GM18526 (cell line): Measurements from ENCODE around the gene DRG1.

Experiments
- POLR2A ChIP-seq: IDR thresholded peaks from 3 replicates; pipeline ENCODE4 v1.6.1; 2011; ENCODE audit not compliant: insufficient read length; ENCODE audit errors: extremely low read depth

DRG1 gene

DNA sequence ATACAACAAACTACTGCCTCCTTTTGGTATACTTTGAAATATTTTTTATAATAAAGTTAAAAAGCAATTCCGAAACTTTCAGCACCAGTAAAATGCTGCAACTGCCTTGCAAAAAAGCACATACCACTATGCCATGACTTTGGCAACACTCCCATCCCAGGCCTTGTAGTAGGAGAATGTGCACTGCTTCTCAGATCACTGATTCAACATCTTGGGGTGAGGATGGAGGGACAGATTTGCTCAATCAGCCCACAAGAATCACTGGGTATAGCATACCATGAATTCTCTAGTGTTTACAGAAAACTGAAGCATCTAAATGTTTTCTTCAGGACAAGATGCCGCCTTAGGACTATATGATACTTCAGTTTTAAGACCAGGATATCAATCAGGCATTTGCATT is 75.3 kb downstream of the DRG1 start:
- TF ChIP-seq POLR2A = no peak

DNA sequence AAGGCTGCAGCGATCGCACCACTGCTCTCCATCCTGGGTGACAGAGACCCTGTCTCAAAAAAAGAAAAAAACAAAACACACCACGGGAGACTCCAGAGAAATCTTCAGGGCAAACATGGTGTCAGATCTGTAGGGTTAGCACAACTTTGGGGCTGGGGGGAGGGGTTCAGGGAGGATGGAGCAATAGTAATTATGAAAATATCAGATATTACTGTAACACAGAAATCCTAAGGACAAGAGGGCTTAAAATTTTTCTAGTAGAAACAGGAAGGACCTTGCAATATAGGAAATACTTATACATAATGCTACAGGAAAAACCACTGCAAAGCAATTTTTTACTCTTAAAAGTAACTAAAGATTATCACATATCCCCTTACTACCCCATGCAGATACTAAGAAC is 76.4 kb downstream of the DRG1 start:
- TF ChIP-seq POLR2A = no peak

DNA sequence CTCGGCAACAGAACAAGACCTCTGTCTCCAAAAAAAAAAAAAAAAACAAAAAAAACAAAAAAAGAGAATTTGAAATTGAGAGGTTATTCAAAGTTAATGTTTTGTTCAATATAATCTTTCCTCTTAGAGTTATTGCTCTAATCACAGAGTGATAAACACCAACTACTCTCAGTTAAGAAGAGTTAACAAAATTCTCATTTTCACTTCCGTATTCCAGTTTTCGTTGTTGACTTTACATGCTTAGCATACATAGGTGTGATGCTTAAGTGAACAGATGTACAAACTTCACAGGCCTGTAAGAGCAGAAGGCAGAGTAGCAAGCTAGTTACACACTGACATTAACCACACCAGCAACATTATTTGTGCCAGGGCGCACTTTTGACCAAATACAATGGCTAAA is 77.9 kb downstream of the DRG1 start:
- no peak for TF ChIP-seq POLR2A

DNA sequence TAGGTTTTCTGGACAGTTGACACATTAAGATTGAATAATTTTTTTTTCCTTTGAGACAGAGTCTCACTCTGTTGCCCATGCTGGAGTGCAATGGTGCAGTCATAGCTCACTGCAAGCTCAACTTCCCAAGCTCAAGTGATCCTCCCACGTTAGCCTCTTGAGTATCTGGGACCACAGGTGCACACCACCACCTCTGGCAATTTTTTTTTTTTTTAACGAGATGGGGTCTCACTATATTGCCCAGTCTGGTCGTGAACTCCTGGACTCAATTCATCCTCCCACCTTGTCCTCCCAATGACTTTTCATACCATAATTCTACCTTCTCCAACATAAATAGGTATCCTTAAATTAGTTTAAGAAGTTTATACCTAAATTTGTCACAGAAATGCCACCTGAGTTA is 81.7 kb downstream of the DRG1 start:
- no peak for TF ChIP-seq POLR2A
